Mononuclear cell (primary cell): ENCODE data around the gene GBE1. TPM values are rescaled to one million over a fixed set of nuclear protein-coding genes. Genes with fewer than 3 reads are reported as not detected.

ENCODE experiments used
- H3K27me3 ChIP-seq: 2 replicates; pipeline ENCODE4 v1.6.0; 2011; ENCODE audit warnings: low read length, control low read depth; ENCODE audit not compliant: insufficient read depth
- H3K4me1 ChIP-seq: 2 replicates; pipeline ENCODE4 v1.5.1; 2011; ENCODE audit warnings: mild to moderate bottlenecking, low read length, control low read depth; ENCODE audit not compliant: insufficient read depth
- H3K4me3 ChIP-seq: 2 replicates; pipeline ENCODE4 v1.5.1; 2011; ENCODE audit warnings: mild to moderate bottlenecking, low read length, moderate library complexity
- H3K9me3 ChIP-seq: 2 replicates; pipeline ENCODE4 v1.5.1; 2011; ENCODE audit warnings: low read depth, mild to moderate bottlenecking, control low read depth, low read length
- total RNA-seq: library from RNA; depleted of rRNA; stranded (reverse); fragments of >200 nt; gene quantifications from one replicate; pipeline ENCODE4 v1.2.3, GENCODE V29; 2012

GBE1 gene
- total RNA-seq, 1 donor = 9.1 TPM

DNA sequence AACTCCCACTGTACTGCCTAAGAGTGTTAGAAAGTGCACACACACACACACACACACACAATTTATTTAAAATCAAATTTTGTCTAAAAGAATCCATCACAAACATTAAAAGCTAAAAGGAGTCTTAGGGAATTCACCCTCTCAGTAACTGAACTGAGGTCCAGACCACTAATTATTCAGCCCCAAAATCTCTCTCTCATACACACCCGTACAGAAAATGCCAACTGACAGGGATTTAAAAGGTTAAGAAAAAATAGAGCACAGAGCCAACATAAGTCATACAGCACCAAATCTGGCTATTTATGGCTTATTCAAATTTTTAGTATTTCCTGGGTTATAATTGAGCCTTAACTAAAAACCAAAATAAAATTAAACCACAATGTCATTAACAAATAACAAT lies 20.7 kb downstream of the GBE1 start:
- Histone ChIP-seq H3K4me1 (peaks cover 4% of the 10 kb centered on the region), H3K4me3 (no peak overlapping the region), H3K27me3 (no peaks in the 10 kb centered on the region), H3K9me3 (no peaks in the 10 kb centered on the region)

DNA sequence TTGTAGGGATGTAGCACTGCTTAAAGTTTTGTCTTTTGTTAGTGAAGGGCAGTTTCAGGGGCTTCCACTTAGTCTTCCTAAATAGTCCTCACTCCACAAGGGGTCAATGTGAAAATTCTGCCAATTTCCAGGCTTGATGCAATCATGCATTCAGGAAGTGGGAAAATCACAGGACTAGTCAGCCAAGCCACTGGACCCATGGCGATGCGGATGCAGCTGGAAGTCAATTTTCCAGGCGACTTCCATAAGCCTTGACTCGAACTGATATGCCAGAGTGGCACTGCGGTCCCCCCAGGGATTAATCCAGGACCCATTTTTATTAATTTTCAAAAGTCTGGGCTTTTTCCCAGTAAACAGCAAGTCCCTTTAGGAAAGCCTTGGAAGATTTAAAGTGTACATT lies 26.1 kb downstream of the GBE1 start:
- no peak overlapping the region for H3K4me3 ChIP-seq
- H3K27me3 ChIP-seq = no peaks in the 10 kb centered on the region
- peaks cover 4% of the 10 kb centered on the region for H3K4me1 ChIP-seq
- no peaks in the 10 kb centered on the region for H3K9me3 ChIP-seq

DNA sequence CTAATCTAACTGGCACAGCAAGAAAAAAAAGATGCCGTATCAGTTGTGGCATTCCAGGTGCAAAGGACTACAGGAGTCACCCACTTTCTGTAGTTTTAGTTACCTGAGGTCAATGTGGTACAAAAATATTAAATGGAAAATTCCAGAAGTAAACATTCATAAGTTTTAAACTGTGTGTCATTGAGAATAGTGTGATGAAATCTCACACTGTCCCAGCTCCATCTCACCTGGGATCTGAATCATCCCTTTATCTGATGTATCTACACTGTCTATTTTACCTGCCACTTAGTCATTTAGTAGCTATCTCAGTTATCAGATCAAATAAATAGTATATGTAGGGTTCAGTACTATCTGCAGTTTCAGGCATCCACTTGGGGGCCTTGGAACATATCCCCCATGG lies 26.7 kb downstream of the GBE1 start:
- Histone ChIP-seq H3K9me3 (no peaks in the 10 kb centered on the region), H3K27me3 (no peaks in the 10 kb centered on the region), H3K4me1 (peaks cover 4% of the 10 kb centered on the region), H3K4me3 (no peak overlapping the region)

DNA sequence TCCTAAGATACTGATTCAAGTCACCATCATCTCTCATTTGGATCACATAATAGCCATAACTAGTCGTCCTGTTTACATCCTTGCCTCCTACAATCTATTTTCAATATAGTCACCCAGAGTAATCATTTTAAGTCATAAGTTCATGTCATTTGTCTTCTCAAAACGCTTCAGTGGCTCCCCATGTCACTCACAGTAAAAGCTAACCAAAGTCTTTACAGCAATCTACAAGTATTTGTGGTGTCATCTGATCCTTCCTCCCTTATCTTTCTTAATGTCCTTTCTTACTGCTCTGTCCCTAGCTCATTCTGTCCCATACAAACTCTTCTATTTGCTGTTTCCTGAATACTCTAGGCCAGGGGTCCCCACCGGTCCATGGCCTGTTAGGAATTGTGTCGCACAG lies 28.8 kb downstream of the GBE1 start:
- peaks cover 4% of the 10 kb centered on the region for H3K4me1 ChIP-seq
- no peaks in the 10 kb centered on the region for H3K27me3 ChIP-seq
- H3K4me3 ChIP-seq = no peak overlapping the region
- H3K9me3 ChIP-seq = no peaks in the 10 kb centered on the region

DNA sequence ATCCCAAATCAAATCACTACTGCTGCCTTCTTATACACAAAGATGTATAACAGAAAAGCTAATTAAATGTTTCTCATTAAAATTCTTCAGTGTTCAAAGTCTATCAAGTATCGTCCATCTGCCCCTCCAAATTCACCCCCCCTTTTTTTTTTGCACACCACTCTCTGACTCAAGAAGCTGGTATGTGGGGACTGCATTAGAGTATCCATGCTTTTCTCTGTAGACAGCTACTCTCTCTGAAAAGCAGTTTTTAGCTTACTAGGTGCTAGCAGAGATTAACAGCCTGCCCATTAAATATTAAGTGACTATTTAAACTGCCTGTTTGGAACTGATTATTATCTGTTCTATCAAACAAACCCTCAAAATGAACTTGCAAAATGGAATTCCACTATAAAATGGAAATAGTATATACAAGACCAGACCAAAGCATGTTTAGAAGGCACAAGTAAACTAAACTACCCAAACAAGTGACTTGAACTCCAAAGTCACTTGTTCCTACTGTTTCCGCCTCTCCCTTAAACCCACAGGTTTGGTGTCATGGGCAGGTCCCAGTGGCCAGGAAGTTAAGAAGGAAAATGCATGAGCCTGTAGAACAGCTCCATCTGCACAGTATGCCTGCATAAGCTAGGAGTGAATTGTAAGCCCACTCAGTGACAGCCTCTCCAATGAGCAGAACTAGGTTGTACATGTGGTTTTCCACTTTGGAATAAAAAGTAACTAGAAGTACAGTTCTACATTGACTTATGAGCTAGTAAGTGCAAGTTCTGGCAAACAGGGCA lies 32.5 kb downstream of the GBE1 start:
- H3K9me3 ChIP-seq = no peaks in the 10 kb centered on the region
- H3K27me3 ChIP-seq = no peaks in the 10 kb centered on the region
- H3K4me3 ChIP-seq = no peak overlapping the region
- peaks cover 4% of the 10 kb centered on the region for H3K4me1 ChIP-seq

DNA sequence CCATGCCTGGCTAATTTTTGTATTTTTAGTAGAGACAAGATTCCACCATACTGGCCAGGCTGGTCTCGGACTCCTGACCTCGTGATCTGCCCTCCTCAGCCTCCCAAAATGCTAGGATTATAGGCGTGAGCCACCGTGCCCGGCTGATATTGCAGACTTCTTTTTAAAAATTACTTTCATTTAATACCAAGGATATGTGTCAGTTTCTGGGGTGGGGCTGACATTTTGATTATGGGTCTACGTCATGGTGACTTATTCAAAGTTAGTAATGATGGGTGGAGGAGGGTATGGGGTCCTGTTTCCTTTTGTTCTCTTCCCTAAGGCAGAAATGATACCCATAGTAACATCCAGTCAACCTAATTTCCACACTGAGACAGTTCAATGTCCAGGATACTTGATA lies 34.7 kb downstream of the GBE1 start:
- Histone ChIP-seq H3K4me1 (peaks cover 4% of the 10 kb centered on the region), H3K4me3 (no peak overlapping the region), H3K9me3 (no peaks in the 10 kb centered on the region), H3K27me3 (no peaks in the 10 kb centered on the region)

DNA sequence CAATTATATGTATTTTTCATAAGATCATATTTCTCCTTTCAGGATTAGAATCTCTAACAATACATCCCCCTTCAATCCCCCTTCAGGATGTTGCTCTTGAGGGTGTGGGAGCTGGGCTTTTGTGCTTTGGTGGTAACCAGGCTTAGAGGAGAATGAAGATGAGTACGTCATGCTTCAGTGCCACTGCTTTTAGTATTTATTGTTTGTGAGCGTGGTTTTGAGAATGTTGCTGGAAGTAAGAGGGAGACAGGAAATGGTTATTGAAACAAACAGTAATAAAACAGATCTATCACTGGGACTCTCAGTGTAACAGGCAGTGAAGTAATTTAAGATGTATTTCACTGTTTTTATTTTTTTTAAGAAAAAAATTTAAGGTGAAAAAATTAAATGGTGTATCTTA lies 35.3 kb downstream of the GBE1 start:
- no peaks in the 10 kb centered on the region for H3K9me3 ChIP-seq
- no peaks in the 10 kb centered on the region for H3K27me3 ChIP-seq
- no peaks in the 10 kb centered on the region for H3K4me1 ChIP-seq
- no peak overlapping the region for H3K4me3 ChIP-seq

DNA sequence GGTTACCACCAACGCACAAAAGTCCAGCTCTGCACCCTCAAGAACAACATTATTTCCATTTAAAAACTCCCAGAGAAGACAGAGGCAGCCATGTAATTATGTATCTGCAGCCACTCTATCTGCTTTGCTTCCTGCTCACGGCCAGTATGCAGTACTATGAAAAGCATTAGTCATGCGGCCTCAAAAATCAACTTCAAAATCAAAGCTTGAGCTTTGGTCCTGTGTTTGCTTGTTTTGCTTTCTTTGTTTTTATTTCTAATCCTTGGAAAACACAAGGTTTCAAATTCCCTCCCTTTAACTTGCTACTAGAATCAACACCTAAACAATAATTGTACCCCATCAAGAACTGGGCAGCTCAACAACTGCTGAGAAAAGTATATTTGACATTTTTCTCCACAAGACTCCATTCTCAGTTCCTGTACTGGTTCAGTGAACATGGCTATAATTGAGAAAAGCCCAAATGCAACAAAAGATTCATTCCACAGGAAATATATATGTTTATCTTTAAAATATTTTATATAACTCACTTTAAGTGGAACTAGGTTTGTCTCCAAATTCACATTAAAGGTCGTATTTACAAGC lies 37.6 kb downstream of the GBE1 start:
- H3K9me3 ChIP-seq = no peaks in the 10 kb centered on the region
- no peaks in the 10 kb centered on the region for H3K27me3 ChIP-seq
- H3K4me1 ChIP-seq = no peaks in the 10 kb centered on the region
- H3K4me3 ChIP-seq = no peak overlapping the region

DNA sequence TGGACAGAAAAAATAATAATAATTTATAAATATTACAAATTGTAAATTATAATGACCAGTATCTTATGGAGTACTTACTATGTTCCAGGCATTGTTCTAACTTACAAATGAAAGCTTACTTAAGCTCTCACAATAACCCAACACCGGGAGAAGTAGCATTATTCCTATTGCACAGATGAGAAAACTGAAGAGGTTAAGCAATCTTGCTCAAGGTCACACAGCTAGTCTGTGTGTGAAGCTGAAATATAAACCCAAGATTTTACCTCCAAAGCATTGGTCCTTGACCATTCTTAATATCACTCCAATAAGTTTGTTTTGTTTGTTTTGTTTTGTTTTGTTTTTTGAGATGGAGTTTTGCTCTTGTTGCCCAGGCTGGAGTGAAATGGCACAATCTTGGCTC lies 43.1 kb downstream of the GBE1 start:
- Histone ChIP-seq H3K27me3 (no peaks in the 10 kb centered on the region), H3K4me3 (no peak overlapping the region), H3K4me1 (no peaks in the 10 kb centered on the region), H3K9me3 (no peaks in the 10 kb centered on the region)

DNA sequence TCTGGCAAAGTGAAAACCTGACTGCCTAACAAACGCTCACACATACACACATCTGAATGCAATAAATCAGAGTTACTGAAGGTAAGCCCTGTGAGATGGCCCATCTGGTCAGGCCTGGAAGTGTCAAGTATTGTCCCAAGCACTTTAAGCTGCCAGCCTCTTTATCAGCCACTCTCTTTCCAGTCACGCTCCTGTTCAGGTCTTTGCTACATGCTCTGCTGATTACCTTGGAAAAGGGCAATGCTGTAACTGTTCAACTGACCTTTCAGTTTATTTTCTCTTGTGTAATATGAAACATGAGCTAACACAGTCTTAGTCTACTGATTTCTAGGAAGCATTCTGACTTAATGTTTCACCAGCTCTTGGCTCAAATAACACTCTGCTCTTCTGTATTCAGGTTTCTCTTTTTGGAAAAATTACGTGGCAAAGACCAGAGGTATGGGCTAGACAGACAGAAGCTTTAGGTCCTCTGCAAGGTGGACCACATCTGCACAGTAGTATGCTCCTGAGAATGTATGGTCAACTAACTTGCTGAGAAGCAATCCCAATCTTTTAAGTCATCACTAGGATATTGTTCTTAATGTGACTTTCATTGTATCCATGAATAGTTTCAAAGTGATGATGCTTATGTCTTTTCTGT lies 44.5 kb downstream of the GBE1 start:
- Histone ChIP-seq H3K4me3 (no peak overlapping the region), H3K27me3 (no peaks in the 10 kb centered on the region), H3K9me3 (no peaks in the 10 kb centered on the region), H3K4me1 (no peaks in the 10 kb centered on the region)

DNA sequence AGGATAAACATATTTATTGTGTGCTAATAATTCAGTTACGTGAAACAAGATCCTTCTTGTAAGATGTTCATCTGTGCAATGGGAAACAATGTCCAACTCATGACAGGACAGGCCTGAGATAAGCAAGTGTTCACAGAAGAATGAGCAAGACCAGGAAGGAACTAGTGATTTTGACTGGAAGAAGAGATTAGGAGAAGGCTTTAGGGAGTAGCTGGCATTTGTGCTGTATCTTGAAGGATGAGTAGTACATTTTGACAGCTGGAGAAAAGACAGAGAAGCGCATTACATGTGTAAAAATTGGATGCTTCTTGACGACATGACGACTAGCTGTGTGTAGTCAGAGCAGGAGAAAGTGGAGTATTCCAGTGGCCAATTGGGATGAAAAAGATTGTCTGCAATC lies 48.4 kb downstream of the GBE1 start:
- no peaks in the 10 kb centered on the region for H3K27me3 ChIP-seq
- H3K4me1 ChIP-seq = peaks cover 3% of the 10 kb centered on the region
- H3K9me3 ChIP-seq = no peaks in the 10 kb centered on the region
- H3K4me3 ChIP-seq = no peak overlapping the region

DNA sequence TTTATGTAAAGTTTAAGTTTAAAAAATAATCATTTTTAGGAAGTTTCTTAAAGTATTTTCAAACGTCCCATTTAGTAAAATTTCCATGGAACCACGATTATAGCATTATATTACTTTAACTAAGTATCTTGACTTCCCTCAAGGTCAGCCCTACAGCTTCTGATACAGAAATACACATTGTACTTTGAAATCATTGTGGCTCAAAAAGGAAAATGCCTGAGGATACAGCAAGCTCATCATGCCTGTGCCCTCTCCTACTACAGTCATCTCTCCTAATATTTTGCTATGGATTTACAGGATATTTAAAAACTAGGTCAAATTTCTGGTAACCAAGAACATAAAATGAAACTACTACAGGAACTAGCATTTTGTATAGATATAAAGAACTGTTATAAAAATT lies 51.8 kb downstream of the GBE1 start:
- Histone ChIP-seq H3K4me1 (peaks cover 9% of the 10 kb centered on the region), H3K27me3 (no peaks in the 10 kb centered on the region), H3K4me3 (no peak overlapping the region), H3K9me3 (no peaks in the 10 kb centered on the region)

DNA sequence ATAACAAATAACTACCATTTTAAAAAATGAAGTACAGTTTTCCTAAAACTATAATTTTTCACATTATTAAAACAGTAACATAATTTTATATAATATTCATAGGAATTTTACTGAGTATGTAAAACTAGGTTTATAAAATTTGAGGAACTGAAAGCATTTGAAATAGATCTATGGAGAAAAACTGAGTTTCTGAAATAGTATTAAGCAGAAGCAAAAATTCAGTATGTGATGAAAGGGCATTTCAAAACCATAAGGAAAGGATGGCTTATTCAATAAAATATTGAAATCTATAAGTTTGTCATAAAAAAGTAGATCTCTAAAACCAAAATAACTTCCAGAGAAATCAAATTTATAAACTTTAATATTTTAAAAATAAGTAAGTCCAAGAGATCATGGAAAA lies 53.4 kb downstream of the GBE1 start:
- no peaks in the 10 kb centered on the region for H3K9me3 ChIP-seq
- H3K4me1 ChIP-seq = peaks cover 9% of the 10 kb centered on the region
- no peak overlapping the region for H3K4me3 ChIP-seq
- H3K27me3 ChIP-seq = no peaks in the 10 kb centered on the region

DNA sequence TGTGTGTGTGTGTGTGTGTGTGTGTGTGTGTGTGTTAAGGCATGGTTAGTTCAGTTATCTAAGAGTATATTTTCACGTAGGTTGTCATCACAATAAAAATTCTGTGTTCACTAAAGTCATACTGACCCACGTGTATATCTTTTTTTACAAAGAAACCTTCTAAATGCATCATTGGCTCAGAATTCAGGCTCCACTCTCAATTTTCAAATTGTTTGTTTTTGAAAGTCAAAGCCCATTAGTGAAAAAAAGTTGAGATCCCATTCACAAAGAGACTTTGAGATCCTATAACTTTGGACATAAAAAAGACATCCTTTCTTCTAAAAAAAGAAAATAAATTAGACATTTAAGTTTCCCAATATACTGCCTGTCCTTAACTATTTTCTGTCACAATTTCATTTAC lies 59.3 kb downstream of the GBE1 start:
- no peaks in the 10 kb centered on the region for H3K9me3 ChIP-seq
- no peaks in the 10 kb centered on the region for H3K27me3 ChIP-seq
- H3K4me1 ChIP-seq = peaks cover 6% of the 10 kb centered on the region
- H3K4me3 ChIP-seq = no peak overlapping the region

DNA sequence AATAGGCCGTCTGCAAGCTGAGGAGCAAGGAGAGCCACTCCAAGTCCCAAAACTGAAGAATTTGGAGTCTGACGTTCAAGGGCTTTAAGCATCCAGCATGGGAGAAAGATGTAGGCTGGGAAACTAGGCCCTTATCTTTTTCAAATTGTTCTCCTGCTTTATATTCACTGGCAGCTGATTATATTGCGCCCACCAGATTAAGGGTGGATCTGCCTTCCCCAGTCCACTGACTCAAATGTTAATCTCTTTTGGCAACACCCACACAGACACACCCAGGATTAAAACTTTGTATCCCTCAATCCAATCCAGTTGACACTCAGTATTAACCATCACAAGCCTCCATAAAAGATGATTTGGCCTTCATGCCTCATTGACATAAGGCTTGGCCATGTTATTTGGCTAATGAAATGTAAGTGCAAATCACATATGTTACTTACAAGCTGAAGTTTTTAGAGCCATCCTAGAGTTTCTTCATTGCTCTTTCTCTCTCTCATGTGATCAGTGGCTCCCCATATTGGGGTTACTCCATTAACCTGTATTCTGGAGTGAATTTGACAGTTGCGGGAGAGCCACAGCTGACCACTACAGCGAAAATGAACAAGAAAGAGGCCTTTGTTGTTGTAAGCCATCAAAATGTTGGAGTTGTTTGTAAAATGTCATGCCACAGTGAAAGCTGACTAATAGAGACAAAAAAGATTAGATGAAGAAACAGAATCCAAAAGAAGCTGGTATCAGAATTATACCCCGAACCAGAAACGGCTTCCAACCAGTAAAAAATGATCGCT lies 61.7 kb downstream of the GBE1 start:
- Histone ChIP-seq H3K9me3 (no peaks in the 10 kb centered on the region), H3K4me1 (no peaks in the 10 kb centered on the region), H3K27me3 (no peaks in the 10 kb centered on the region), H3K4me3 (no peak overlapping the region)
